CD4-positive, alpha-beta T cell treated with Interleukin-4 for 4 hours (primary cell): Measurements from ENCODE around the gene C13orf46.

ENCODE experiments used
- DNase-seq: peaks from one replicate; pipeline ENCODE4 v3.0.0-alpha.2; 2020

The C13orf46 gene

GRCh38 chr13:113936166-113936965 is 37.5 kb downstream of the C13orf46 start:
- DNase-seq = no peak

- no peak for DNase-seq
Measured at GRCh38 chr13:113935001-113935844, 38.7 kb downstream of the C13orf46 start.

GRCh38 chr13:113934576-113934975 is 39.3 kb downstream of the C13orf46 start:
- DNase-seq = no peak

GRCh38 chr13:113933901-113934300 is 40.0 kb downstream of the C13orf46 start:
- DNase-seq = no peak

- DNase-seq = no peak
Measured at GRCh38 chr13:113931841-113932459, 41.9 kb downstream of the C13orf46 start.

- peak; percentile 84 for DNase-seq
Measured at GRCh38 chr13:113930671-113931637, 42.9 kb downstream of the C13orf46 start.

GRCh38 chr13:113929628-113930615 is 44.0 kb downstream of the C13orf46 start:
- DNase-seq = no peak

- no peak for DNase-seq
Measured at GRCh38 chr13:113928685-113929627, 44.9 kb downstream of the C13orf46 start.

- DNase-seq = no peak
Measured at GRCh38 chr13:113927661-113928581, 46.0 kb downstream of the C13orf46 start.

GRCh38 chr13:113926951-113927660 is 46.8 kb downstream of the C13orf46 start:
- DNase-seq = no peak

GRCh38 chr13:113926301-113926761 is 47.5 kb downstream of the C13orf46 start:
- no peak for DNase-seq

- no peak for DNase-seq
Measured at GRCh38 chr13:113924184-113924901, 49.5 kb downstream of the C13orf46 start.

GRCh38 chr13:113923376-113924063 is 50.4 kb downstream of the C13orf46 start:
- no peak for DNase-seq

GRCh38 chr13:113922412-113923118 is 51.3 kb downstream of the C13orf46 start:
- DNase-seq = no peak

GRCh38 chr13:113921763-113922162 is 52.1 kb downstream of the C13orf46 start:
- DNase-seq = no peak
